AG04449 (cell line): ENCODE data around the gene VRK2.
"Not testable (repeated sequence)": the region's sequence is repeated elsewhere in the genome, so short reads cannot be mapped to it uniquely, and the experiment has no call there.

ENCODE experiments used
- CTCF ChIA-PET: fragments of 350-600 bp; formaldehyde crosslinking; extraction: SDS; loops from one replicate; lab custom pipeline; 2021; ENCODE audit warnings: antibody characterized with exemption; lab: Yijun Ruan, JAX
- POLR2A ChIA-PET: fragments of 400-600, 350-600 bp; formaldehyde crosslinking; extraction: SDS; loops from one replicate; lab custom pipeline; 2020; ENCODE audit warnings: antibody characterized with exemption, inconsistent platforms; lab: Yijun Ruan, JAX
- DNase-seq: peaks from one replicate; pipeline ENCODE4 v3.0.0-alpha.2; 2010; ENCODE audit warnings: low read depth, low spot score
- H3K4me3 ChIP-seq: 2 replicates; pipeline ENCODE4 v1.5.1; 2011; ENCODE audit warnings: low read depth, mild to moderate bottlenecking, control low read depth, low read length
- TF ChIP-seq, protein P1 (sequence below): IDR thresholded peaks from one replicate; pipeline ENCODE4 v1.5.1; 2011; ENCODE audit warnings: mild to moderate bottlenecking, moderate library complexity, low read length, control low read depth, inconsistent platforms; ENCODE audit not compliant: insufficient read depth; ENCODE audit errors: missing control alignments

The VRK2 gene

DNA sequence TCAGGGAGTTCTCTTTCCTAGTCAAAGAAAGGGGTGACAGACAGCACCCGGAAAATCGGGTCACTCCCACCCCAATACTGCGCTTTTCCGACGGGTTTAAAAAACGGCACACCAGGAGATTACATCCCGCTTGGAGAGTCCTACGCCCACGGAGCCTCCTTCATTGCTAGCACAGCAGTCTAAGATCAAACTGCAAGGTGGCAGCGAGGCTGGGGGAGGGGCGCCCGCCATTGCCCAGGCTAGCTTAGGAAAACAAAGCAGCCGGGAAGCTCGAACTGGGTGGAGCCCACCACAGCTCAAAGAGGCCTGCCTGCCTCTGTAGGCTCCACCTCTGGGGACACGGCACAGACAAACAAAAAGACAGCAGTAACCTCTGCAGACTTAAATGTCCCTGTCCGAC, 125.2 kb downstream of the VRK2 start:
- POLR2A ChIA-PET, DNase-seq: not testable (repeated sequence)

DNA sequence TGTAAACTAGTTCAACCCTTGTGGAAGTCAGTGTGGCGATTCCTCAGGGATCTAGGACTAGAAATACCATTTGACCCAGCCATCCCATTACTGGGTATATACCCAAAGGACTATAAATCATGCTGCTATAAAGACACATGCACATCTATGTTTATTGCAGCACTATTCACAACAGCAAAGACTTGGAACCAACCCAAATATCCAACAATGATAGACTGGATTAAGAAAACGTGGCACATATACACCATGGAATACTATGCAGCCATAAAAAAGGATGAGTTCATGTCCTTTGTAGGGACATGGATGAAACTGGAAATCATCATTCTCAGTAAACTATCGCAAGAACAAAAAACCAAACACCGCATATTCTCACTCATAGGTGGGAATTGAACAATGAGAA, 130.6 kb downstream of the VRK2 start:
- DNase-seq, CTCF ChIA-PET, H3K4me3 ChIP-seq, POLR2A ChIA-PET: not testable (repeated sequence)

More for the DNA sequence above, 125.2 kb downstream of the VRK2 start:
- H3K4me3 ChIP-seq, CTCF ChIA-PET: not testable (repeated sequence)

DNA sequence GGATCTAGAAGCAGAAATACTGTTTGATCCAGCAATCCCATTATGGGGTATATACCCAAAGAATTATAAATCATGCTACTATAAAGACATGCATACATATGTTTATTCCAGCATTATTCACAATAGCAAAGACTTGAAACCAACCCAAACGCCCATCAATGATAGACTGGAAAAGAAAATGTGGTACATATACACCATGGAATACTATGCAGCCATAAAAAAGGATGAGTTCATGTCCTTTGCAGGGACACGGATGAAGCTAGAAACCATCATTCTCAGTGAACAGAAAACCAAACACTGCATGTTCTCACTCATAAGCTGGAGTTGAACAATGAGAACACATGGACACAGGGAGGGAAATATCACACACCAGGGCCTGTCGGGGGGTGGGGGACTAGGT, 133.6 kb downstream of the VRK2 start:
- H3K4me3 ChIP-seq, DNase-seq, CTCF ChIA-PET, POLR2A ChIA-PET: not testable (repeated sequence)

DNA sequence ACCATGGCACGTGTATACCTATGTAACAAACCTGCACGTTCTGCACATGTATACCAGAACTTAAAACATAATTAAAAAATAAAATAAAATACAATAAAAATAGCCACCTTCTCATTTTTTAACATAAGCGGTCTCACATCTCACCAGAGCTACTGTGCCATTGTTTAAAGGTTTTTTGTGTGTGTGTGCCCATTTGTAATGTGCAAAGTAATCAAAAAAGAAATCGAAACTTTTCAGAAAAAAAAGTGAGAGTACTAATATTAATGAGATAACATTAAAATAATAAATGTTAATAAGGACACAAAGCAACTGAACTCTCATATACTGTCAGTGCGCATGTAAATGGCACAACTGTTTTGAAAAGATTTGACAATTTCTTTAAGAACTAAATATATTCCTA, 134.0 kb downstream of the VRK2 start:
- ChIA-PET POLR2A (no interaction called here), CTCF (no interaction called here)
- TF ChIP-seq, protein P1, sequence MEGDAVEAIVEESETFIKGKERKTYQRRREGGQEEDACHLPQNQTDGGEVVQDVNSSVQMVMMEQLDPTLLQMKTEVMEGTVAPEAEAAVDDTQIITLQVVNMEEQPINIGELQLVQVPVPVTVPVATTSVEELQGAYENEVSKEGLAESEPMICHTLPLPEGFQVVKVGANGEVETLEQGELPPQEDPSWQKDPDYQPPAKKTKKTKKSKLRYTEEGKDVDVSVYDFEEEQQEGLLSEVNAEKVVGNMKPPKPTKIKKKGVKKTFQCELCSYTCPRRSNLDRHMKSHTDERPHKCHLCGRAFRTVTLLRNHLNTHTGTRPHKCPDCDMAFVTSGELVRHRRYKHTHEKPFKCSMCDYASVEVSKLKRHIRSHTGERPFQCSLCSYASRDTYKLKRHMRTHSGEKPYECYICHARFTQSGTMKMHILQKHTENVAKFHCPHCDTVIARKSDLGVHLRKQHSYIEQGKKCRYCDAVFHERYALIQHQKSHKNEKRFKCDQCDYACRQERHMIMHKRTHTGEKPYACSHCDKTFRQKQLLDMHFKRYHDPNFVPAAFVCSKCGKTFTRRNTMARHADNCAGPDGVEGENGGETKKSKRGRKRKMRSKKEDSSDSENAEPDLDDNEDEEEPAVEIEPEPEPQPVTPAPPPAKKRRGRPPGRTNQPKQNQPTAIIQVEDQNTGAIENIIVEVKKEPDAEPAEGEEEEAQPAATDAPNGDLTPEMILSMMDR, result no peak
- DNase-seq, result no peak
- H3K4me3 ChIP-seq, result no peak overlapping the region

DNA sequence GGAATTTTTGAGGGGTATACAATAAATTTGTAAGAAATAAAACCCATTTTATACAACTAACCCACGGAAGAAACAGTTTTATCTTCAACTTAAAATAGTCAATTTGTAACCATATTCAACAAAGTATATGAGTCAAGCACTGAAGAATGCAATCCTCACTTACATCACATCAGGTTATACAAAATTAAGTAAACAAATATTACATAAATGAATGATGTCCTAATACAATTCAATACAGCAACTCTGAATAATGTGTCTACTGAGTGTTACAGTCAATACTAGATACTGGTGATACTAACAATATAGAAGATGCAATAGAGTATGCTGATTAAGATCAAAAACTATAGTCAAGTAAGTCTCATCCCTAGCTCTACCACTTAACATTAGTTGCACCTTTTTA, 135.9 kb downstream of the VRK2 start:
- TF ChIP-seq, protein P1, result no peak
- no peak overlapping the region for H3K4me3 ChIP-seq
- DNase-seq, result no peak
- ChIA-PET CTCF (interaction anchor here (1.6 kb wide), 1 partner anchor 34 kb away, joined by 3 read pairs; no protein-coding TSS in a partner anchor), POLR2A (no interaction called here)

DNA sequence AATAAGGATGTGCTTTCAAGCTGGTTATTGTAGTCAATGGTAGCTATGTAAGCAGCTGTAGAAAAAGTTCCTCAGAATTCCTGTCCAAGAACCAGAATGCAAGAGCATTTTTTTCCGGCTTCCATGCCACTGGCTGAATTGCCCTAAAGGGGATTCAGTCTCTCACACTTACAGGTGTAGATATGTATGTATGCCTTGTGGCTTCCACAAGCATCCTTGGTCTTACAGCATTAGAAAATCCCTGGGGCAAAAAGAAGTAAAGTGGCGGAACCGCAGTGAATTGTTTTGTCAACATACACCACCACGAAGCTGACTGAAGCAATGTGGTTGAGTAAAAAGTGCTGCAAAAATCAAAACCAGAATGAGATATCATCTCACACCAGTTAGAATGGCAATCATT, 139.9 kb downstream of the VRK2 start:
- H3K4me3 ChIP-seq, result no peak overlapping the region
- POLR2A ChIA-PET, result no interaction called here
- CTCF ChIA-PET, result interaction anchor here (0.6 kb wide), 1 partner anchor 16 kb away, joined by 3 read pairs; no protein-coding TSS in a partner anchor
- no peak for DNase-seq
- TF ChIP-seq, protein P1, result no peak

DNA sequence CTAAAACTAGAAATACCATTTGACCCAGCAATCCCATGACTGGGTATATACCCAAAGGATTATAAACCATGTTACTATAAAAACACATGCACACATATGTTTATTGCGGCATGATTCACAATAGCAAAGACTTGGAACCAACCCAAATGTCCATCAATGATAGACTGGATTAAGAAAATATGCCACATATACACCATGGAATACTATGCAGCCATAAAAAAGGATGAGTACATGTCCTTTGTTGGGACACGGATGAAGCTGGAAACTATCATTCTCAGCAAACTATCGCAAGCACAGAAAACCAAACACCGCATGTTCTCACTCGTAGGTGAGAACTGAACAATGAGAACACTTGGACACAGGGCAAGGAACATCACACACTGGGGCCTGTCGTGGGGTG, 140.4 kb downstream of the VRK2 start:
- POLR2A ChIA-PET, result not testable (repeated sequence)

DNA sequence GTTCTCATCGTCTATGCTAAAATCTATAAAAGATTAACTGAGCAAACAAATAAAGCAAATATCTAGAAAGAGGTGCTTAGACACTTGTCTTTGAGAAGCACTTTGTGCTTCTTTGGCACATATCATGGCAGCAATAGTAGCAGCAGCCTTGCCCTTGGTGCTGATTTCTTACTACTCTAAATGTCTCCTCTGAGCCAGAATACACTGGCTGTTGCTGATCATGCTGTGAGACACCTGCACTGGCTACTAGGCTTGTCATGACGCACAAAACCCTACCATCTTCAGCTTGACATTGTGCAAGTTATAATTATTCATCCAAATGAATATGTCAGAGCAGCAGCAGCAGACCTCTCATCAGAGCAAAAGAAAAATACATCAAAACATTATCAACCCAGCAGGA, 147.9 kb downstream of the VRK2 start:
- CTCF ChIA-PET, result no interaction called here
- TF ChIP-seq, protein P1, result no peak

More for the DNA sequence above, 140.4 kb downstream of the VRK2 start:
- not testable (repeated sequence) for DNase-seq, H3K4me3 ChIP-seq
- CTCF ChIA-PET, result interaction anchor here (0.6 kb wide), 1 partner anchor 15 kb away, joined by 3 read pairs; no protein-coding TSS in a partner anchor

DNA sequence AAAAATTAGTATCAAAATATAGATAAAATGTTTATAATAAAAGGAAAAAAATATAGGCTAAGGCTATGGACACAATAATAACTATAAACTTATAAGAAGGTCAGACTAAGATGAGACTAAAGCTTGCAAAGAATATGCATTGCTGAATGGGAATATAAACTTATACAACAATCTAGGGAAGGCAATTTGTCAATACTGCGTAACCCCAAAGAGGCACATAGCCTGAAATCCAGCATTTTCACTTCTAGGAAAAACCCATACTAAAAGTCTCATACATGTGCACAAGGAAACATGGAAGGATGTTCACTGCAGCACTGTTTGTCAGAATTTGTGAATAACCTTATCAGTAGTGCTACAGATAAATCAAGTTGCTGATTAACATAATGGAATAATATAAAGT, 149.1 kb downstream of the VRK2 start:
- POLR2A ChIA-PET, result no interaction called here

More for the DNA sequence above, 147.9 kb downstream of the VRK2 start:
- no peak overlapping the region for H3K4me3 ChIP-seq
- POLR2A ChIA-PET, result no interaction called here
- no peak for DNase-seq

More for the DNA sequence above, 149.1 kb downstream of the VRK2 start:
- TF ChIP-seq, protein P1, result no peak
- H3K4me3 ChIP-seq, result no peak overlapping the region
- CTCF ChIA-PET, result no interaction called here
- DNase-seq, result no peak
